GM23248 (cell line): ENCODE results near the gene MAPK10. TPM values are rescaled to one million over a fixed set of nuclear protein-coding genes. Genes with fewer than 3 reads are reported as not detected.

Experiments
- DNase-seq: peaks from one replicate; pipeline ENCODE4 v3.0.0-alpha.2; 2015
- H2AFZ ChIP-seq: fragments of 200-600 bp; sonication (generic); 2 replicates; pipeline ENCODE4 v1.6.1; 2016; ENCODE audit warnings: antibody characterized with exemption
- H3F3A ChIP-seq: fragments of 200-600 bp; sonication (generic); 2 replicates; pipeline ENCODE4 v1.6.1; 2016; ENCODE audit warnings: mild to moderate bottlenecking, antibody characterized with exemption, mixed run types; ENCODE audit not compliant: insufficient read depth
- H3K27ac ChIP-seq: fragments of 200-600 bp; sonication (generic); 2 replicates; pipeline ENCODE4 v1.5.1; 2016; ENCODE audit warnings: mild to moderate bottlenecking
- H3K27me3 ChIP-seq: fragments of 200-600 bp; sonication (generic); replicated peaks from 2 replicates; pipeline ENCODE4 v1.6.1; 2016; ENCODE audit warnings: mild to moderate bottlenecking; ENCODE audit not compliant: insufficient read depth
- H3K36me3 ChIP-seq: fragments of 200-600 bp; sonication (generic); 2 replicates; pipeline ENCODE4 v1.6.1; 2016; ENCODE audit warnings: low read depth, mild to moderate bottlenecking
- H3K4me1 ChIP-seq: fragments of 200-600 bp; sonication (generic); 2 replicates; pipeline ENCODE4 v1.6.1; 2016; ENCODE audit warnings: mild to moderate bottlenecking; ENCODE audit not compliant: insufficient read depth
- H3K4me2 ChIP-seq: fragments of 200-600 bp; sonication (generic); one replicate; pipeline ENCODE4 v1.6.1; 2016; ENCODE audit warnings: mild to moderate bottlenecking; ENCODE audit not compliant: unreplicated experiment
- H3K4me3 ChIP-seq: fragments of 200-600 bp; sonication (generic); 2 replicates; pipeline ENCODE4 v1.5.1; 2016; ENCODE audit warnings: mild to moderate bottlenecking
- H3K79me2 ChIP-seq: fragments of 200-600 bp; sonication (generic); 2 replicates; pipeline ENCODE4 v1.6.1; 2016; ENCODE audit warnings: mild to moderate bottlenecking; ENCODE audit not compliant: insufficient read depth
- H3K9ac ChIP-seq: fragments of 200-600 bp; sonication (generic); 2 replicates; pipeline ENCODE4 v1.6.1; 2016; ENCODE audit warnings: mild to moderate bottlenecking
- H3K9me2 ChIP-seq: fragments of 200-600 bp; sonication (generic); 2 replicates; pipeline ENCODE4 v1.6.1; 2016; ENCODE audit warnings: mixed run types, mild to moderate bottlenecking, moderate library complexity; ENCODE audit not compliant: insufficient read depth
- H3K9me3 ChIP-seq: fragments of 200-600 bp; sonication (generic); one replicate; pipeline ENCODE4 v1.6.1; 2017; ENCODE audit warnings: low read depth
- H4K20me1 ChIP-seq: fragments of 200-600 bp; sonication (generic); 2 replicates; pipeline ENCODE4 v1.6.0; 2016; ENCODE audit not compliant: insufficient read depth
- EZH2 ChIP-seq: fragments of 200-600 bp; sonication (generic); IDR thresholded peaks from 2 replicates; pipeline ENCODE4 v1.6.1; 2018; ENCODE audit warnings: antibody characterized with exemption, mild to moderate bottlenecking; ENCODE audit not compliant: insufficient read depth, poor library complexity, severe bottlenecking
- EZH2phosphoT487 ChIP-seq: fragments of 200-600 bp; sonication (generic); IDR thresholded peaks from 2 replicates; pipeline ENCODE4 v1.6.1; 2018; ENCODE audit warnings: antibody characterized with exemption, moderate library complexity, mild to moderate bottlenecking, low read depth; ENCODE audit not compliant: insufficient read depth
- WGBS, 2 experiments: methylation state at CpG; one replicate each; pipeline ENCODE4 v1.1.6; 2015 to 2017; ENCODE audit warnings: low lambda C conversion rate in 2 of 2, low coverage in 1 of 2; ENCODE audit errors: missing lambda C conversion rate in 2 of 2; 5-methylcytosine and 5-hydroxymethylcytosine counted together
- in situ Hi-C: fragments of 300-500 bp; cut with MboI; formaldehyde crosslinking; loops from 2 replicates; pipeline ENCODE4 v1.15.0; 2020
- polyA plus RNA-seq: library from polyadenylated mRNA; unstranded; fragments of >200 nt; fragmentation: Nextera tagmentation; extraction: Ambion mirVana; gene quantifications from 2 replicates; pipeline ENCODE4 v1.2.1, GENCODE V29; 2016
- total RNA-seq: library from RNA; depleted of rRNA; stranded (reverse); fragments of >200 nt; shearing (Covaris generic); gene quantifications from 2 replicates; pipeline ENCODE4 v1.2.3, GENCODE V29; 2014

MAPK10 gene
- total and polyA plus RNA-seq, 2 experiments from 2014 or later: 0.73 to 1.3 TPM

GRCh38 chr4:86060341-86060740 lies 299.5 kb downstream of the MAPK10 start:
- no peak overlapping the region for H3K4me3 ChIP-seq
- in situ Hi-C loops: no loop called here
- no peaks in the 10 kb centered on the region for H3K27me3 ChIP-seq
- no peaks in the 10 kb centered on the region for H3K9me2 ChIP-seq
- H3K9ac ChIP-seq: no peak overlapping the region
- H4K20me1 ChIP-seq: no peaks in the 10 kb centered on the region
- H2AFZ ChIP-seq: no peak overlapping the region
- WGBS, 2 experiments: 70 to 92% methylated on average over 1 of the region's 1 CpG
- H3K36me3 ChIP-seq: no peaks in the 10 kb centered on the region
- no peaks in the 10 kb centered on the region for H3K79me2 ChIP-seq
- DNase-seq: no peak
- no peak overlapping the region for H3K4me2 ChIP-seq
- H3K27ac ChIP-seq: no peak overlapping the region
- H3F3A ChIP-seq: no peaks in the 10 kb centered on the region
- H3K4me1 ChIP-seq: peaks cover 11% of the 10 kb centered on the region; the same call in 1 of the 2 replicates
- TF ChIP-seq EZH2: no peak
- TF ChIP-seq EZH2phosphoT487: no peak
- no peaks in the 10 kb centered on the region for H3K9me3 ChIP-seq

- in situ Hi-C loops: no loop called here
These were observed 301.2 kb downstream of the MAPK10 start for GRCh38 chr4:86058621-86059020.

GRCh38 chr4:86055898-86056297 lies 304.0 kb downstream of the MAPK10 start:
- no peaks in the 10 kb centered on the region for H3K9me3 ChIP-seq
- no peak overlapping the region for H3K4me3 ChIP-seq
- no peaks in the 10 kb centered on the region for H4K20me1 ChIP-seq
- H3K9ac ChIP-seq: no peak overlapping the region
- TF ChIP-seq EZH2 (no peak), EZH2phosphoT487 (no peak)
- no peaks in the 10 kb centered on the region for H3K36me3 ChIP-seq
- H2AFZ ChIP-seq: no peak overlapping the region
- 0 to 5% methylated on average over 1 of the region's 1 CpG for WGBS, 2 experiments
- DNase-seq: peak; percentile 53
- peaks cover 12% of the 10 kb centered on the region; the same call in 1 of the 2 replicates for H3K4me1 ChIP-seq
- H3K27me3 ChIP-seq: no peaks in the 10 kb centered on the region
- H3K27ac ChIP-seq: no peak overlapping the region
- peak overlapping the region; percentile 12 for H3K4me2 ChIP-seq
- in situ Hi-C loops: no loop called here
- H3F3A ChIP-seq: no peaks in the 10 kb centered on the region
- H3K79me2 ChIP-seq: no peaks in the 10 kb centered on the region
- no peaks in the 10 kb centered on the region for H3K9me2 ChIP-seq

More at GRCh38 chr4:86058621-86059020, 301.2 kb downstream of the MAPK10 start:
- TF ChIP-seq EZH2: no peak
- no peak for TF ChIP-seq EZH2phosphoT487
- Histone ChIP-seq H3K9me2 (no peaks in the 10 kb centered on the region), H3F3A (no peaks in the 10 kb centered on the region), H3K4me3 (no peak overlapping the region), H3K27me3 (no peaks in the 10 kb centered on the region), H3K27ac (no peak overlapping the region), H3K9ac (no peak overlapping the region), H3K9me3 (no peaks in the 10 kb centered on the region), H3K79me2 (no peaks in the 10 kb centered on the region), H3K36me3 (no peaks in the 10 kb centered on the region), H4K20me1 (no peaks in the 10 kb centered on the region), H3K4me2 (no peak overlapping the region), H2AFZ (no peak overlapping the region), H3K4me1 (peaks cover 11% of the 10 kb centered on the region; the same call in 1 of the 2 replicates)
- DNase-seq: no peak

GRCh38 chr4:86054286-86055032 lies 305.4 kb downstream of the MAPK10 start:
- Histone ChIP-seq H3K27me3 (no peaks in the 10 kb centered on the region), H3K4me3 (no peak overlapping the region), H3K9me3 (no peaks in the 10 kb centered on the region), H2AFZ (0 out of 2 replicates have a peak overlapping the region, but pooled peaks have one; percentile 15), H3K36me3 (no peaks in the 10 kb centered on the region), H3F3A (no peaks in the 10 kb centered on the region), H3K79me2 (no peaks in the 10 kb centered on the region), H3K27ac (no peak overlapping the region), H3K4me1 (peaks cover 20% of the 10 kb centered on the region), H3K9me2 (no peaks in the 10 kb centered on the region), H3K4me2 (no peak overlapping the region), H3K9ac (no peak overlapping the region), H4K20me1 (no peaks in the 10 kb centered on the region)
- TF ChIP-seq EZH2: no peak
- TF ChIP-seq EZH2phosphoT487: no peak
- no peak for DNase-seq
- in situ Hi-C loops: no loop called here
- 42 to 45% methylated on average over 6 of the region's 6 CpGs for WGBS, 2 experiments

- Histone ChIP-seq H3K9ac (no peak overlapping the region), H4K20me1 (no peaks in the 10 kb centered on the region), H2AFZ (no peak overlapping the region), H3K79me2 (no peaks in the 10 kb centered on the region), H3K9me3 (no peaks in the 10 kb centered on the region), H3K4me1 (peaks cover 22% of the 10 kb centered on the region), H3K36me3 (no peaks in the 10 kb centered on the region), H3K27me3 (no peaks in the 10 kb centered on the region), H3K9me2 (no peaks in the 10 kb centered on the region), H3K4me2 (no peak overlapping the region), H3K4me3 (no peak overlapping the region), H3F3A (peaks cover 6% of the 10 kb centered on the region), H3K27ac (no peak overlapping the region)
- WGBS, 2 experiments: 93 to 95% methylated on average over 1 of the region's 1 CpG
- in situ Hi-C loops: no loop called here
- DNase-seq: peak; percentile 53
- TF ChIP-seq EZH2 (no peak), EZH2phosphoT487 (no peak)
These were observed 309.4 kb downstream of the MAPK10 start for GRCh38 chr4:86050496-86050895.
